H1 (cell line): ENCODE data around the gene YWHAB. TPM values are rescaled to one million over a fixed set of nuclear protein-coding genes. Genes with fewer than 3 reads are reported as not detected.

ENCODE experiments used
- JUN ChIP-seq: IDR thresholded peaks from 2 replicates; pipeline ENCODE4 v1.6.1; 2011; ENCODE audit warnings: low read depth, mild to moderate bottlenecking, improper control_type of control experiment, low read length
- TEAD4 ChIP-seq: IDR thresholded peaks from 2 replicates; pipeline ENCODE4 v1.6.1; 2012; ENCODE audit warnings: low read depth, low read length, inconsistent platforms, mixed read lengths
- polyA plus RNA-seq, 7 experiments: library from polyadenylated mRNA; depleted of rRNA in 3 of 7; stranded (reverse) in 5 of 7; unstranded in 2 of 7; fragments of >200 nt in 5 of 7; fragments of 200-250 nt in 2 of 7; gene quantifications; 1 replicate in 5 of 7; 2 replicates in 1 of 7; 4 replicates in 1 of 7; pipeline versions ENCODE4 v1.2.1 to v1.2.3, GENCODE V29; 2011 to 2013; ENCODE audit warnings: missing spikeins in 2 of 7, mixed read lengths in 2 of 7
- total RNA-seq: library from RNA; stranded (reverse); fragmentation: NEBNext Ultra II Directional; extraction: Animal tissue kit (Norgen Biotek cat#: 25700); gene quantifications from 2 replicates; pipeline ENCODE4 v1.2.1, GENCODE V29; 2021

YWHAB gene
- total and polyA plus RNA-seq, 2 of the 8 experiments (the other 6 are each of a cell fraction or from before 2014, with no cell fraction given) = 72.9 to 256 TPM

GRCh38 chr20:44883214-44883902 is 2.1 kb upstream of the YWHAB start (continued):
- TF ChIP-seq TEAD4 = no peak
- no peak for TF ChIP-seq JUN
